Mammary epithelial cell (primary cell): ENCODE data around the gene DGKG.

Experiments
- EZH2 ChIP-seq: IDR thresholded peaks from 2 replicates; pipeline ENCODE4 v1.6.1; 2012; ENCODE audit warnings: low read length, inconsistent platforms, borderline replicate concordance
- TF ChIP-seq, protein P1 (sequence below), 2 donors: IDR thresholded peaks in 1 of 2; conservative IDR thresholded peaks in 1 of 2; 2 replicates each; pipeline ENCODE4 v1.5.1; 2011 to 2012; ENCODE audit warnings: inconsistent platforms in 2 of 2, low read length in 2 of 2, mild to moderate bottlenecking in 2 of 2, control low read depth in 1 of 2, low read depth in 1 of 2; ENCODE audit not compliant: insufficient read depth in 1 of 2; ENCODE audit errors: extremely low read depth in 1 of 2

DNA sequence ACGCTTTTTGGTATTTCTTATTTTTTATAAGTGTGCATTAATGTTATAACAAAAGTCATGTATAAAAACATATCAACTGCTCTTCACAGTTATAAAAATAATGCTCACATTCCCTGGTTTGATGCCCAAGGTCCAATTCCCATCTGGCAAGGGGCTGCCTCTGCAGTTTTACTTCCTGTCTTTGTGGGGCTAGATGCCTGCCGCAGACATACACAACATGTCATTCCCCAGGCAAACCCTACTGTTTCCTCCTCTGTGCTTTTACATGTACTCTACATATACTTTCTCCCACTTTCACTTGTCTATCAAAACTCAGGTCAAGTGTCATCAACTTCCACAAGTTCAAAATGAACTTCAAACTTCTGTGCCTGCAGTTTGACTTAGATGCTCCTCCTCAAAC is 192.7 kb downstream of the DGKG start:
- TF ChIP-seq, protein P1, sequence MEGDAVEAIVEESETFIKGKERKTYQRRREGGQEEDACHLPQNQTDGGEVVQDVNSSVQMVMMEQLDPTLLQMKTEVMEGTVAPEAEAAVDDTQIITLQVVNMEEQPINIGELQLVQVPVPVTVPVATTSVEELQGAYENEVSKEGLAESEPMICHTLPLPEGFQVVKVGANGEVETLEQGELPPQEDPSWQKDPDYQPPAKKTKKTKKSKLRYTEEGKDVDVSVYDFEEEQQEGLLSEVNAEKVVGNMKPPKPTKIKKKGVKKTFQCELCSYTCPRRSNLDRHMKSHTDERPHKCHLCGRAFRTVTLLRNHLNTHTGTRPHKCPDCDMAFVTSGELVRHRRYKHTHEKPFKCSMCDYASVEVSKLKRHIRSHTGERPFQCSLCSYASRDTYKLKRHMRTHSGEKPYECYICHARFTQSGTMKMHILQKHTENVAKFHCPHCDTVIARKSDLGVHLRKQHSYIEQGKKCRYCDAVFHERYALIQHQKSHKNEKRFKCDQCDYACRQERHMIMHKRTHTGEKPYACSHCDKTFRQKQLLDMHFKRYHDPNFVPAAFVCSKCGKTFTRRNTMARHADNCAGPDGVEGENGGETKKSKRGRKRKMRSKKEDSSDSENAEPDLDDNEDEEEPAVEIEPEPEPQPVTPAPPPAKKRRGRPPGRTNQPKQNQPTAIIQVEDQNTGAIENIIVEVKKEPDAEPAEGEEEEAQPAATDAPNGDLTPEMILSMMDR (conservative IDR thresholded peaks at IDR 0.05 in 1 of 2, IDR thresholded peaks at IDR 0.05 in 1 of 2; ENCODE audit: extremely low read depth in 1 of 2, insufficient read depth in 1 of 2, low read depth in 1 of 2, low read length in 2 of 2) = no peak
- no peak for TF ChIP-seq EZH2
